PFSK-1 (cell line): ENCODE measurements around the gene NRIP3.

Source experiments
- FOXP2 ChIP-seq: optimal IDR thresholded peaks from 2 replicates; pipeline ENCODE3; 2011; ENCODE audit warnings: borderline replicate concordance, control low read depth, inconsistent platforms; ENCODE audit not compliant: insufficient read depth; ENCODE audit errors: extremely low read length, extremely low read depth
- POLR2AphosphoS5 ChIP-seq: IDR thresholded peaks from 2 replicates; pipeline ENCODE4 v1.6.1; 2012; ENCODE audit warnings: low read depth, mild to moderate bottlenecking, control low read depth, low read length, moderate library complexity
- REST ChIP-seq, 2 experiments: IDR thresholded peaks; 2 replicates each; pipeline versions ENCODE4 v1.6.1 to v1.8.0; 2011 to 2012; ENCODE audit warnings: low read depth in 2 of 2, low read length in 2 of 2, control low read depth in 1 of 2, inconsistent platforms in 1 of 2, mild to moderate bottlenecking in 1 of 2, moderate library complexity in 1 of 2; ENCODE audit not compliant: insufficient read depth in 1 of 2
- SIN3A ChIP-seq: IDR thresholded peaks from 2 replicates; pipeline ENCODE4 v1.6.1; 2012; ENCODE audit warnings: mild to moderate bottlenecking, low read length, moderate library complexity, borderline replicate concordance; ENCODE audit not compliant: insufficient read depth
- TAF1 ChIP-seq: IDR thresholded peaks from 2 replicates; pipeline ENCODE4 v1.6.1; 2012; ENCODE audit warnings: low read length, control low read depth, borderline replicate concordance; ENCODE audit not compliant: insufficient read depth

The NRIP3 gene

DNA sequence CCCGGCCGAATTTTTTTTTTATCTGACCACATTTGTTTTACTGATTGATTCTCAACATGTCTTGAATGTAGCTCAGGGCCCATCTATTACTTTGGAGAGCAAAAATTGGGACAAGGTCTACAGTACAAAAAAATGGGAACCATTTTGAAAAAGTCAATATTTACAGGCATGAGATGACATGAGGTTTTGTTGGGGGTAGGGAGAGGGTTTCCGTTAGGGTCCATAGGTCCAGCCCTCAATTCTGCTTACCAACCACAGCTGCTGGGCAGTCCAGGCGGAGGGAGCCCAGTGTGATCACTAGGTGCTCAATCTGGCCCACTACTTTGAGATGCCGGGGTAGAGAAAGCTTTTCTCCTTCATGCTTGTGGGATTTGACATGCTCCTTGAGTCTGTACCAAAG is 18.3 kb downstream of the NRIP3 start:
- TF ChIP-seq FOXP2 (no peak), REST (IDR thresholded peaks at IDR 0.05; ENCODE audit: insufficient read depth in 1 of 2, low read depth in 2 of 2, low read length in 2 of 2) (no peak), SIN3A (no peak), POLR2AphosphoS5 (no peak), TAF1 (no peak)

- TF ChIP-seq SIN3A (no peak), REST (IDR thresholded peaks at IDR 0.05; ENCODE audit: insufficient read depth in 1 of 2, low read depth in 2 of 2, low read length in 2 of 2) (no peak), POLR2AphosphoS5 (no peak), FOXP2 (no peak), TAF1 (no peak)
Measured at GRCh38 chr11:8983552-8983951, 20.2 kb downstream of the NRIP3 start.

GRCh38 chr11:8980485-8980884 is 23.3 kb downstream of the NRIP3 start:
- TF ChIP-seq FOXP2 (no peak), SIN3A (no peak), REST (IDR thresholded peaks at IDR 0.05; ENCODE audit: insufficient read depth in 1 of 2, low read depth in 2 of 2, low read length in 2 of 2) (no peak), TAF1 (no peak), POLR2AphosphoS5 (no peak)

DNA sequence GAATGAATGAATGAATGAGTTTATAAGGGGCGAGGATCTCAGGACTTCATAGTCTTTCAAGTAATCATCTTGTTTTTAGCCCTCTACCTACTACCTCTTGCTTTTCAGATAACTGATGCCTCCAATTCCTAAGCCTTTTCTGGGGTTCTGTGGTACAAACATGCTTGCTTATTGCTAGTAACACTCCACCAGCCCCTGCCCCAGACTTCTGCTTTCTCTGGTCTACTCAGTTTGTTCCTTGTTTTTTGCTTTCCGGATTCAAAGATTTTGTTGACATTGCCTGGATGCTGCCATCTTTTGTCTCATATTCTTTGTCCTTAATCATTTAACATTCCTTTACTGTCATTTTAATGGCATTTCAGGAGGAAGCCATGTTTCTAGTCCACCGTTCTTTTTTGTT is 30.7 kb downstream of the NRIP3 start:
- TF ChIP-seq REST (IDR thresholded peaks at IDR 0.05; ENCODE audit: insufficient read depth in 1 of 2, low read depth in 2 of 2, low read length in 2 of 2) (no peak), TAF1 (no peak), POLR2AphosphoS5 (no peak), SIN3A (no peak), FOXP2 (no peak)

DNA sequence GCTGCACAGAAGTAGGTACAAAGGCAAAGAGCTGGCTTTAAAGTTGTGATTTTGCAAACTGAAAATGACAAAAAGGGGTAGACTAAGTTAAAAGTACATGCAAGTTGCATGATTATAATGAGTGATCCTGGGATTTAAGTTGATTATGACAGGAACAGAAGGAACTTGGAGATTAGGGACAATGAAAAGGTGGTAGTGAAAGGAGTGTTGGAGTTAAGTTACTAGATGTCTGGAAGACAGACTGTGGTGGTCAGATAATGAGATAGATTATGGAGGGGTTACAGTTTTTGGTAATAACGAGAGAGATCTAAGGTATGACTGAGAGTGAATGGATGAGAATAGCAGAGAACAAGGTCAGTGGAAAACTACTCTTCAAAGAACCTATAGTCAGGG is 31.9 kb downstream of the NRIP3 start:
- TF ChIP-seq TAF1 = no peak
- TF ChIP-seq POLR2AphosphoS5 = no peak
- TF ChIP-seq FOXP2 = no peak
- TF ChIP-seq REST (IDR thresholded peaks at IDR 0.05; ENCODE audit: insufficient read depth in 1 of 2, low read depth in 2 of 2, low read length in 2 of 2) = no peak
- TF ChIP-seq SIN3A = no peak
